GM12892 (cell line): Measurements from ENCODE around the gene PDE4B.

ENCODE experiments used
- POLR2A ChIP-seq: IDR thresholded peaks from 2 replicates; pipeline ENCODE4 v1.6.1; 2011; ENCODE audit warnings: low read depth, low read length, control low read depth
- POLR2AphosphoS5 ChIP-seq: IDR thresholded peaks from 2 replicates; pipeline ENCODE4 v1.6.1; 2011; ENCODE audit warnings: low read depth, low read length, control low read depth
- TAF1 ChIP-seq: IDR thresholded peaks from 2 replicates; pipeline ENCODE4 v1.6.1; 2011; ENCODE audit warnings: low read depth, mild to moderate bottlenecking, control low read depth, low read length, borderline replicate concordance

GRCh38 chr1:66375125-66375524 lies 582.4 kb downstream of the PDE4B start:
- TF ChIP-seq POLR2A (no peak), POLR2AphosphoS5 (no peak), TAF1 (no peak)
